HepG2 (cell line): ENCODE measurements around the gene ATR. TPM values are rescaled to one million over a fixed set of nuclear protein-coding genes. Genes with fewer than 3 reads are reported as not detected.

Source experiments
- ATAC-seq: fragments of 200-7000 bp; cut with Tn5 transposase; 3 replicates; pipeline ENCODE4 v1.9.1; 2020; ENCODE audit warnings: mild to moderate bottlenecking, moderate library complexity
- BruUV-seq: library from RNA; stranded (reverse); fragments of 400-500 nt; replicated peaks from 2 replicates; lab custom pipeline; 2021; lab: Mats Ljungman, UMichigan
- CTCF ChIA-PET: fragments of 300-600 bp; formaldehyde crosslinking; extraction: SDS; loops from one replicate; lab custom pipeline; 2021; ENCODE audit warnings: low total read pairs, inconsistent platforms, low intra/inter-chr PET ratio; lab: Yijun Ruan, JAX
- POLR2A ChIA-PET: fragments of 350-600 bp; sonication (Branson Sonifier 250); formaldehyde crosslinking; loops from one replicate; lab custom pipeline; 2020; ENCODE audit warnings: antibody characterized with exemption, inconsistent platforms; lab: Yijun Ruan, JAX
- DNase-seq: peaks from one replicate; pipeline ENCODE4 v3.0.0-alpha.2; 2015; ENCODE audit warnings: low spot score
- FAIRE-seq: peaks from 3 replicates; lab custom pipeline; 2011; peaks lifted over from hg19 to GRCh38; lab: Jason Lieb, UNC
- H2AFZ ChIP-seq: one replicate; pipeline ENCODE4 v1.6.1; 2011; ENCODE audit warnings: low read length, inconsistent platforms
- H3K27ac ChIP-seq: fragments of 300-600 bp; 3 replicates; pipeline ENCODE4 v1.8.0; 2011; ENCODE audit warnings: mixed run types, mild to moderate bottlenecking, mixed read lengths, low read length, inconsistent platforms; ENCODE audit not compliant: insufficient read depth; ENCODE audit errors: extremely low read length
- H3K27me3 ChIP-seq, 2 experiments: fragments of 200-600 bp in 1 of 2; 2 replicates in 1 of 2; 3 replicates in 1 of 2; pipeline versions ENCODE4 v1.6.0 to v1.8.0; 2011; ENCODE audit warnings: low read length in 2 of 2, mild to moderate bottlenecking in 2 of 2, moderate library complexity in 2 of 2, inconsistent platforms in 1 of 2; ENCODE audit not compliant: insufficient read depth in 2 of 2, control insufficient read depth in 1 of 2
- H3K36me3 ChIP-seq, 2 experiments: fragments of 200-600 bp in 1 of 2; replicated peaks in 1 of 2; 2 replicates in 1 of 2; 3 replicates in 1 of 2; pipeline versions ENCODE4 v1.5.1 to v1.8.0; 2011; ENCODE audit warnings: low read length in 2 of 2, inconsistent platforms in 1 of 2; ENCODE audit not compliant: insufficient read depth in 2 of 2, control insufficient read depth in 1 of 2
- H3K4me1 ChIP-seq: 2 replicates; pipeline ENCODE4 v1.5.1; 2012; ENCODE audit warnings: low read length, inconsistent platforms; ENCODE audit not compliant: insufficient read depth
- H3K4me2 ChIP-seq: 2 replicates; pipeline ENCODE4 v1.6.0; 2011; ENCODE audit warnings: low read depth, low read length, inconsistent platforms
- H3K4me3 ChIP-seq, 3 experiments: fragments of 200-600 bp in 1 of 3; sonication (generic), shearing (Covaris generic) in 1 of 3; replicated peaks in 1 of 3; 2 replicates each; pipeline ENCODE4 v1.5.1; 2011 to 2016; ENCODE audit warnings: low read length in 3 of 3, inconsistent platforms in 2 of 3, low read depth in 2 of 3, mild to moderate bottlenecking in 2 of 3, control low read depth in 1 of 3, mixed read lengths in 1 of 3; ENCODE audit not compliant: insufficient read depth in 1 of 3
- H3K79me2 ChIP-seq: one replicate; pipeline ENCODE4 v1.6.1; 2011; ENCODE audit warnings: low read length, inconsistent platforms; ENCODE audit not compliant: insufficient read depth
- H3K9ac ChIP-seq: 2 replicates; pipeline ENCODE4 v1.6.0; 2011; ENCODE audit warnings: mild to moderate bottlenecking, low read depth, low read length, inconsistent platforms; ENCODE audit not compliant: insufficient read depth
- H3K9me3 ChIP-seq: 2 replicates; pipeline ENCODE4 v1.5.1; 2012; ENCODE audit warnings: mild to moderate bottlenecking, low read length
- H4K20me1 ChIP-seq: 2 replicates; pipeline ENCODE4 v1.6.0; 2011; ENCODE audit warnings: inconsistent platforms, mild to moderate bottlenecking, low read length, moderate library complexity; ENCODE audit not compliant: insufficient read depth
- ARID2 ChIP-seq: sonication (generic); formaldehyde crosslinking; IDR thresholded peaks from 2 replicates; pipeline ENCODE4 v1.8.1; 2022; ENCODE audit warnings: mild to moderate bottlenecking, missing genetic modification reagents, borderline replicate concordance
- WGBS: methylation state at CpG from one replicate; pipeline ENCODE4 v1.1.6; 2017; ENCODE audit warnings: low lambda C conversion rate; 5-methylcytosine and 5-hydroxymethylcytosine counted together
- in situ Hi-C: cut with HindIII; loops from 2 replicates; pipeline ENCODE4 v1.10.0; 2017; ENCODE audit warnings: low pct_unique_long_range_greater_than_20kb; ENCODE audit not compliant: extremely low pct_ligation_motif_present
- intact Hi-C: fragments of 100-400 bp; cut with micrococcal nuclease; formaldehyde crosslinking; loops from one replicate; pipeline ENCODE4 v1.10.0; 2022; ENCODE audit not compliant: unreplicated experiment
- polyA plus RNA-seq, 8 experiments: library from polyadenylated mRNA; depleted of rRNA in 3 of 8; stranded (reverse) in 7 of 8; unstranded in 1 of 8; fragments of >200 nt; fragmentation: Illumina TruSeq in 4 of 8; extraction: Trizol in 4 of 8; gene quantifications; 2 replicates each; pipeline versions ENCODE4 v1.2.1 to v1.2.3, GENCODE V29; 2011 to 2016; ENCODE audit warnings: low read depth in 4 of 8, missing spikeins in 1 of 8, mixed read lengths in 1 of 8; ENCODE audit not compliant: insufficient read depth in 1 of 8
- total RNA-seq, 5 experiments: library from RNA; depleted of rRNA; stranded (reverse); fragments of >200 nt; fragmentation: Illumina TruSeq; extraction: Trizol; gene quantifications; 2 replicates each; pipeline ENCODE4 v1.2.3, GENCODE V29; 2016; ENCODE audit warnings: low read depth in 1 of 5
- TF ChIP-seq, protein P1 (sequence below): IDR thresholded peaks from 2 replicates; pipeline ENCODE4 v1.6.1; 2012; ENCODE audit warnings: low read depth, low read length, improper control_type of control experiment
- TF ChIP-seq, protein P2 (sequence below): sonication (generic); formaldehyde crosslinking; IDR thresholded peaks from 2 replicates; pipeline ENCODE4 v1.4.0; 2020; ENCODE audit warnings: missing genetic modification reagents
- TF ChIP-seq, protein P3 (sequence below): sonication (generic); formaldehyde crosslinking; IDR thresholded peaks from 2 replicates; pipeline ENCODE4 v1.8.0; 2022; ENCODE audit warnings: mild to moderate bottlenecking, missing genetic modification reagents; ENCODE audit not compliant: insufficient replicate concordance

The ATR gene
- total and polyA plus RNA-seq, 2 of the 13 experiments (the other 11 are each of a cell fraction or from before 2014, with no cell fraction given) = 6.6 to 17.0 TPM

DNA sequence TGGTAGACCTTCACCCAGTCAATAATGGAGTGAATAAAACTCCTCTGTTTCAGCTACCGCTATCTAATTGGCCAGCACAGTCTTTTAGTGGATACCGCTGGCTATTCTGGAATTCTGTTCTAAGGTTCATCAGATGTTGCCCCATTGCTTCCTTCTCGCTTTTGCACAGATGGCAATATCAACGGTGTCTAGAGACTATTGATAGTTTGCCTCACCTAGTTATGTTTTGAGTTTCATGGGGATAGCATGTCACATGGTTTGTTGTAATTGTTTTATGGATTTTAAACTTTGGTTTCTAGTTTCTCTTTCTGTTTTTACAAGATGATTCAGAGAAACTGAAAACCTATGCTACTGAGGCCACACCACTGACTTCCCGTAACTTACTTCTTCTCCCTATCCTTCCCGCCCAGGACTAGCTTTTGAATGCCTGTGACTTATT, 132.7 kb downstream of the ATR start:
- Histone ChIP-seq H3K4me2 (peak overlapping the region; percentile 81), H3K27me3 (peaks cover 0 to 4% of the 10 kb centered on the region in 2 experiments; a peak in 1 of 5 replicates), H3K4me3 (peak overlapping the region; percentile 97 to 100 (median 99); a peak in 5 of 6 replicates), H3K9ac (peak overlapping the region; percentile 99; the same call in 1 of the 2 replicates), H4K20me1 (peaks cover 6% of the 10 kb centered on the region), H3K36me3 (peaks cover 0 to 4% of the 10 kb centered on the region in 2 experiments; a peak in 1 of 5 replicates), H3K4me1 (peaks cover 35% of the 10 kb centered on the region), H2AFZ (no peak overlapping the region), H3K9me3 (no peaks in the 10 kb centered on the region), H3K27ac (peak overlapping the region; percentile 0), H3K79me2 (peaks cover 55% of the 10 kb centered on the region)
- FAIRE-seq (no peak), ATAC-seq (no peak), DNase-seq (peak; percentile 12)
- in situ Hi-C loops = no loop called here
- WGBS = 60% methylated on average over 6 of the region's 6 CpGs
- intact Hi-C loops = loop anchor here (10.0 kb wide), 1 partner anchor 129 kb away; the partner anchor contains the start of gene ATR
- ChIA-PET POLR2A (no interaction called here), CTCF (no interaction called here)
- no TSS peak for BruUV-seq
- TF ChIP-seq ARID2 (CRISPR knock-in tag) = no peak
- TF ChIP-seq, protein P1, sequence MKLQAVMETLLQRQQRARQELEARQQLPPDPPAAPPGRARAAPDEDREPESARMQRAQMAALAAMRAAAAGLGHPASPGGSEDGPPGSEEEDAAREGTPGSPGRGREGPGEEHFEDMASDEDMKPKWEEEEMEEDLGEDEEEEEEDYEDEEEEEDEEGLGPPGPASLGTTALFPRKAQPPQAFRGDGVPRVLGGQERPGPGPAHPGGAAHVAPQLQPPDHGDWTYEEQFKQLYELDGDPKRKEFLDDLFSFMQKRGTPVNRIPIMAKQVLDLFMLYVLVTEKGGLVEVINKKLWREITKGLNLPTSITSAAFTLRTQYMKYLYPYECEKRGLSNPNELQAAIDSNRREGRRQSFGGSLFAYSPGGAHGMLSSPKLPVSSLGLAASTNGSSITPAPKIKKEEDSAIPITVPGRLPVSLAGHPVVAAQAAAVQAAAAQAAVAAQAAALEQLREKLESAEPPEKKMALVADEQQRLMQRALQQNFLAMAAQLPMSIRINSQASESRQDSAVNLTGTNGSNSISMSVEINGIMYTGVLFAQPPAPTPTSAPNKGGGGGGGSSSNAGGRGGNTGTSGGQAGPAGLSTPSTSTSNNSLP = peak; percentile 13; the same call in 1 of the 2 replicates
- TF ChIP-seq, protein P2, sequence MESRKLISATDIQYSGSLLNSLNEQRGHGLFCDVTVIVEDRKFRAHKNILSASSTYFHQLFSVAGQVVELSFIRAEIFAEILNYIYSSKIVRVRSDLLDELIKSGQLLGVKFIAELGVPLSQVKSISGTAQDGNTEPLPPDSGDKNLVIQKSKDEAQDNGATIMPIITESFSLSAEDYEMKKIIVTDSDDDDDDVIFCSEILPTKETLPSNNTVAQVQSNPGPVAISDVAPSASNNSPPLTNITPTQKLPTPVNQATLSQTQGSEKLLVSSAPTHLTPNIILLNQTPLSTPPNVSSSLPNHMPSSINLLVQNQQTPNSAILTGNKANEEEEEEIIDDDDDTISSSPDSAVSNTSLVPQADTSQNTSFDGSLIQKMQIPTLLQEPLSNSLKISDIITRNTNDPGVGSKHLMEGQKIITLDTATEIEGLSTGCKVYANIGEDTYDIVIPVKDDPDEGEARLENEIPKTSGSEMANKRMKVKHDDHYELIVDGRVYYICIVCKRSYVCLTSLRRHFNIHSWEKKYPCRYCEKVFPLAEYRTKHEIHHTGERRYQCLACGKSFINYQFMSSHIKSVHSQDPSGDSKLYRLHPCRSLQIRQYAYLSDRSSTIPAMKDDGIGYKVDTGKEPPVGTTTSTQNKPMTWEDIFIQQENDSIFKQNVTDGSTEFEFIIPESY = peak; percentile 79
- TF ChIP-seq, protein P3, sequence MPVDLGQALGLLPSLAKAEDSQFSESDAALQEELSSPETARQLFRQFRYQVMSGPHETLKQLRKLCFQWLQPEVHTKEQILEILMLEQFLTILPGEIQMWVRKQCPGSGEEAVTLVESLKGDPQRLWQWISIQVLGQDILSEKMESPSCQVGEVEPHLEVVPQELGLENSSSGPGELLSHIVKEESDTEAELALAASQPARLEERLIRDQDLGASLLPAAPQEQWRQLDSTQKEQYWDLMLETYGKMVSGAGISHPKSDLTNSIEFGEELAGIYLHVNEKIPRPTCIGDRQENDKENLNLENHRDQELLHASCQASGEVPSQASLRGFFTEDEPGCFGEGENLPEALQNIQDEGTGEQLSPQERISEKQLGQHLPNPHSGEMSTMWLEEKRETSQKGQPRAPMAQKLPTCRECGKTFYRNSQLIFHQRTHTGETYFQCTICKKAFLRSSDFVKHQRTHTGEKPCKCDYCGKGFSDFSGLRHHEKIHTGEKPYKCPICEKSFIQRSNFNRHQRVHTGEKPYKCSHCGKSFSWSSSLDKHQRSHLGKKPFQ (CRISPR knock-in tag) = no peak
